ENCODE measurements around the gene HTR5A.
"Not testable (repeated sequence)": the region's sequence is repeated elsewhere in the genome, so short reads cannot be mapped to it uniquely, and the experiment has no call there.

HTR5A gene

DNA sequence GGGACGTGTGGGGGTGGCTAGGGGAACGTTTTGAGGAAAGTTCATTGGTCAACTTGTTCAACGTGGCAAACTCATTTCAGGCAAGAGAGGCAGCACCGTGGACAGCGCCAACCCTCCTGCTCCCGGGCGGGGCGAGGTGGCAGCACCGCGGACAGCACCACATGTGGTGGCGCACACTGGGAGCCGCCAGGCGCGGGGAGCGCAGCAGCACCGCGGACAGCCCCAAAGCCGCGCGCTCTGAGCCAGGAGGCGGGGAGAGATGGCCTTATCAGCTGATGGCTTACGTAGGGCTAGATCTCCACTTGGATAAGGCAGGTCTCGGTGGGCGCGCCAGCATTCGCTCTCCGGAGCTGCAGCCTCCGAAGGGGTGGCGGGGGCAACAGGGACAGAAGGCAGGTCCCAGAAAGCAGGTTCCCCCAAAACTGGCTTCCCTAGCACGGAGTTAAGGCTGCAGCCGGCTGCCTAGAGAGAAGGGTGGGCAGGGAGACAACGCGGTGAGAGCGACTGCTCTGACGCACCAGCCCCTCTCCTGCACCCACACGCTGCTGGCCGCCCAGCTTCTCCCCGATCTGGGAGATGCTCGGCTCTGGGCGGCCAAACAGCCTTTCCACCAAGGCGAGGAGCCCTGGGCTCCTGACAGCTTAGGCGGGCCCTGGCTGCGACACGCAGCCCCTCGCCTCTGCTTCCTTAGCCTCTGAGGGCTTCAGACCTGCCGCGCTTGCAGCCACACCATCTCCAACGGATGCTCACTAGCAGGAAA, at the start of gene HTR5A:
HTR5A (plus strand) TSS at position 333 of the 760 bp plus-strand sequence. CDS start 576 bp downstream, outside the sequence.
- peak; percentile 57 to 67 for DNase-seq (ENCODE audit: low read depth in 1 of 2, low spot score in 1 of 2)

- no peak for DNase-seq (ENCODE audit: low read depth in 1 of 2, low spot score in 1 of 2)
Observed at GRCh38 chr7:155020996-155021395, 49.1 kb upstream of the HTR5A start.

DNA sequence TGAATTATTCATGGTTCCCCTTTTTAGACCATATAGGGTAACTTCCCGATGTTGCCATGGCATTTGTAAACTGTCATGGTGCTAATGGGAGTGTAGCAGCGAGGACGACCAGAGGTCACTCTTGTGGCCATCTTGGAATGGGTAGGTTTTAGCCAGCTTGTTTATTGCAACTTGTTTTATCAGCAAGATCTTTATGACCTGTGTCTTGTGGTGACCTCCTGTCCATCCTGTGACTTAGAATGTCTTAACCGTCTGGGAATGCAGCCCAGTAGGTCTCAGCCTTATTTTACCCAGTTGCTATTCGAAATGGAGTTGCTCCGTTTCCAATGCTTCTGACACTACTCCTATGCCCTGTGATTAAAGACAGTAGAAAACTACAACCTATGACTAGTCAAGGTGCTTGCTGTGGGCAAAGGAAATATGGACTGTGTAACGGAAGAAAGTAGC, 48.4 kb upstream of the HTR5A start:
- no peak for DNase-seq (ENCODE audit: low read depth in 1 of 2, low spot score in 1 of 2)

DNA sequence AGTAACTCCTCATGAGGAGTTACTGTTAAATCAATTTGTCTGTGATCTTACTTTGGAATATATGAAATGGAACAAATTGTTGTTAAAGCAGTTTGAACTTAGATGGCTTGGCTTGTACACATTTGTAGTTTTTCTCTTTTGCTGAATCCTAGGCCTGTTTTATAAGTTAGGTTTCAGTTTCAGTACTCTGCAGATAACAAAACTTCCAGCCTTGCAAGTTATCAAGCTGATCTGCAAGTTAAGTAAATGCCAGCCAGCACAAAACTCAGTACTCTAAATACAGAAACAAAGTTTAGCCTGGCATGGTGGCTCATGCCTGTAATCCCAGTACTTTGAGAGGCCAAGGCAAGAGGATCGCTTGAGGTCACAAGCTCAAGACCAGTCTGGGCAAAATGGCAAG, 42.2 kb upstream of the HTR5A start:
- no peak for DNase-seq (ENCODE audit: low read depth in 1 of 2, low spot score in 1 of 2)

DNA sequence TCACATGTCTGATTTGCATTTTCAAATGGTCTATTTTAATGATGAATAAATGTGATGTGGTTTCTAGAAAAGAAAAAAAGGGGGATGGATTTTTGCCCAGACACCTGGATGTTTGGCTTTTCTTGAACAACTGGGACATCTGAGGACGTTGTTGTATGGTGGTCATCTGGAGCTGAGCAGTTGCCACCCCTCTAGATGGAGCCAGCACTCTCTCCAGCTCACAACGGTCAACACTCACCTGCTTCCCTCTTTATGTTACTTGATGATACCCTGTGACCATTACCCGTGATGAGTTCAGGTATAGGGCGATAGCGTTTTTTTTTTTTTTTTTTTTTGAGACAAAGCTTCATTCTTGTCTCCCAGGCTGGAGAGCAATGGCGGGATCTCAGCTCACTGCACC, 37.1 kb upstream of the HTR5A start:
- DNase-seq (ENCODE audit: low read depth in 1 of 2, low spot score in 1 of 2) = no peak

DNA sequence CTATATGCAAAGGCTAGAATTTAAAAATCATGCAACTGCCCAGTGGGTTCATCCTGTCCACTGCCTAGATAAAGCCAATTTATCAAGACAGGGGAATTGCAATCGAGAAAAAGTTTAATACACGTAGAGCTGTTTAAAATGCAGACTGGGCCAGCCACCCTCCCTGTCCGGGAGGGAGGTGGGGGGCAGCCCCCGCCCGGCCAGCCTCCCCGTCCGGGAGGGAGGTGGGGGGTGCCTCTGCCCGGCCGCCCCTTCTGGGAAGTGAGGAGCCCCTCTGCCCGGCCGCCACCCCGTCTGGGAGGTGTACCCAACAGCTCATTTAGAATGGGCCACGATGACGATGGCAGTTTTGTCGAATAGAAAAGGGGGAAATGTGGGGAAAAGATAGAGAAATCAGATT, 35.6 kb upstream of the HTR5A start:
- not testable (repeated sequence) for DNase-seq (ENCODE audit: low read depth in 1 of 2, low spot score in 1 of 2)

GRCh38 chr7:155038335-155038734, 31.8 kb upstream of the HTR5A start:
- no peak for DNase-seq (ENCODE audit: low read depth in 1 of 2, low spot score in 1 of 2)

DNA sequence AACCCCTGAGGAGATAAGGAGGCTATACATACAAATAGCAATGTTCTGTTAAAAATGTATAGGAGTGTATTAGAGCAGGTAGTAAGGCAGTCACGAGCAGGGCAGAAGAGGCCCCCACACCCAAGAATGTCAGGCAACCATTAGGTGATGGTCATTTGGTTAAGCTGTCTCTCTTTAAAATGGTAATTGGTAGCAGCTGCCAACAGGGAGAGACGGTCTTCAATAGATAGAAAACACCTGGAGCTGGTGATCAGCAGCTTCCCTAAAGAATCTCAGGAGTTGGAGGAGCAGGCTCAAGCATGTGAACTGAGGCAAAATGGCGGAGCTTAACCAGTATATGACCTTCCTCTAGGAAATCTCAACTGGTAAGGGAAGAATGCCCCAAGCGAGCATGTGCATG, 26.4 kb upstream of the HTR5A start:
- no peak for DNase-seq (ENCODE audit: low read depth in 1 of 2, low spot score in 1 of 2)

DNA sequence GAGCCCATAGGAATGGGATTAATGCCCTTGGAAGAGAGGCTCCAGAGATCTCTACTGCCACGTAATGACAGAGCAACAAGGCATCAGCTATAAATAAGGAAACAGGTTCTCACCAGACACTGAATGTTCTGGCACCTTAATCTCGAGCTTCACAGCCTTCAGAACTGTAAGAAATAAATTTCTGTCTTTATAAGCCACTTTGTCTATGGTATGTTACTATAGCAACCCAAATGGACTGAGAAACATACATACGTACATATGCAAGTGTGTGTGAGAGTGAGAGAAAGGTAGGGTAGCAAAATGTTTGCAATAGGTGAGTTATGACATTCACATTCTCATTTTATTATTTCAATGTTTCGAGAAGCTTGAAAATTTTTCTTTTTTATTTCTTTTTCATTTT, 22.1 kb upstream of the HTR5A start:
- DNase-seq (ENCODE audit: low read depth in 1 of 2, low spot score in 1 of 2) = no peak

GRCh38 chr7:155051355-155051754, 18.8 kb upstream of the HTR5A start:
- no peak for DNase-seq (ENCODE audit: low read depth in 1 of 2, low spot score in 1 of 2)

GRCh38 chr7:155053002-155053401, 17.1 kb upstream of the HTR5A start:
- no peak for DNase-seq (ENCODE audit: low read depth in 1 of 2, low spot score in 1 of 2)

DNA sequence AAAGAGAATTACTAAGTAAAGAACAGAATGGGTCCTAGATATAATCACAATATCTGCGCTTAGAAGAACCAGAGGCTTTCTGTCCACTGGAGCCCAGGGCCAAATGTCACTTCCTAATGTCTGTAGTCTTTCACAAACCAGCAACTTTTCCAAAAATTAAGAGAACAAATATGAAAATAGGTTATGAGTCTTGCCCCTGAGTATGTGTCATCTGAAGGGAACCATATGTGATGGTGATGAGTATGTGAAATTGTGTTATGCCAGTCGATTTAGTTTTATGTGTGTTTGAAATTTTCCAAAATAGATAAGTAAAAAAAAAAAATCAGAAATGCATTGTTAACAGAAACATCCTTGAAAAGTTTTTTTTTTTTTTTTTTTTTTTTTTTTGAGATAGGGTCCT, 15.4 kb upstream of the HTR5A start:
- no peak for DNase-seq (ENCODE audit: low read depth in 1 of 2, low spot score in 1 of 2)

DNA sequence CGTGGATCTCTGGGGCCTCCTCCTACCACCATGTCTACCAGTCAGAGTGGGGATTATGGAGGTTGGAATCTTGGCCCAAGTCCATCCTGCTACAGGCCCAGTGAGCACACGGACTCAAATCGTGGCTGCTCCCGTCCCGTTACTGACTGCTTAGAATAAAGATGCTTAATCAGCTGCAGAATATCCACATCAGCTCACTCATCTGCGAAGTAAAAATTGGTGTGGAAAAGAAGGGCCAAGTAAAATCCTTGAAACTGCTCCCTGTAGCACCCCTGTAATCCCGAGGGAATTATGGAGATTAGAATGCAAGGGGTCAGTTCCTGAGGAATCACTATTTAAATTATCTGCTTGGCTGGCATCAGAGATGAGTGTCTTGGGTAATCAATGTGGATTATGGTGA, 13.0 kb upstream of the HTR5A start:
- no peak for DNase-seq (ENCODE audit: low read depth in 1 of 2, low spot score in 1 of 2)

GRCh38 chr7:155058896-155059295, 11.2 kb upstream of the HTR5A start:
- DNase-seq (ENCODE audit: low read depth in 1 of 2, low spot score in 1 of 2) = no peak

DNA sequence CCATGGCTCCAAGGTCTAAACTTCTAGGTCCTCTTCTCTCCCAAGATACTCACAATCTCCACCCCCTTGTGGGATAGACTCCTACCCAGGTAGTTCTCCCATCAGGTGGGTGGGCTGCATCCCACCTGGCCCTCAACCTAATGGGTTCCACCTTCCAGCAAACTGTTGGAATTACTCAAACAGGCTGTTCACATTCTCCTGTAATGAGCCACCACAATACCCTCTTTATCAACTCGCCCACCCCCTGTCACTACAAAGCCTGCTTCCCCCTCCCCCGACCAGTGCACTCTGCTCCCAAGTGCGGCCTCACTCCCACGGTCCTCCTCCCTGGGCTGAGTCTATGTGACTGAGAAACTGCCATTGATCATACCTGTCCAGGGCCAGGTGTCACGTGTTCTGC, 10.4 kb upstream of the HTR5A start:
- DNase-seq (ENCODE audit: low read depth in 1 of 2, low spot score in 1 of 2) = no peak

- no peak for DNase-seq (ENCODE audit: low read depth in 1 of 2, low spot score in 1 of 2)
Observed at GRCh38 chr7:155062411-155062810, 7.7 kb upstream of the HTR5A start.

DNA sequence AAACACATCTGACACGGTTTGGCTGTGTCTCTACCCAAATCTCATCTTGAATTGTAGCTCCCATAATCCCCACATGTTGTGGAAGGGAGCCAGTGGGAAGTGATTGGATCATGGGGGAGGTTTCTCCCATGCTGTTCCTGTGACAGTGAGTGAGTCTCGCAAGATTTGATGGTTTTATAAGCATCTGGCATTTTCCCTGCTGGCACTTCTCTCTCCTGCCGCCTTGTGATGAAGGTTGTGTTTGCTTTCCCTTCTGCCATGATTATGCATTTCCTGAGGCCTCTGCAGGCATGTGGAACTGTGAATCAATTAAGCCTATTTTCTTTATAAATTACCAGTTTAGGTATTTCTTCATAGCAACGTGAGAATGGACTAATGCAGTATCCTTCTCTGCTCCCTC, 5.9 kb upstream of the HTR5A start:
- DNase-seq (ENCODE audit: low read depth in 1 of 2, low spot score in 1 of 2) = no peak

DNA sequence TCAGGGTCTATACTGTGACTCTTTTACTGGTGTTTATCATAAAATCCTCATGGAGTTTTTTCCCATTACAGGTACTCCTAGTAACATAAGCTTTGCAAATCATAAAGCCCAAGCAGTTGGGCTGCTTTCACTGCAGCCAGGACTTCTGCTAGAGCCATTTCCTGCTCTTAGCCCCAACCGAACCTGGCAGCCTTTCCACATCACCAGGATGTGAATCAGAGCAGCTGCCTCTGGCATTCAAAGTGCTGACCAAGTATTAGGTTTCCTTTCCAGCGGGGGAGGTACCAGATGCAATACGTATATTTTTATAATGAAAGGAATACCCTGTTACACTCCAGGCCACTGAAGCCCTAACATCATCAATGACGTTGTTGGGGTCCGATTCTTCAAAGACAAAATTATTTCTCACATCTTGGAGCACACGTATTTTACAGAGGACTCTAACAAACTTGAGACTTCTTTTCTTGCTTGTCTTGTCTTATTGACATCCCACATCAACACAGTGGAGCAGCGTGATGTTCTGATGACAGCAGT, 3.6 kb upstream of the HTR5A start:
- no peak for DNase-seq (ENCODE audit: low read depth in 1 of 2, low spot score in 1 of 2)

DNA sequence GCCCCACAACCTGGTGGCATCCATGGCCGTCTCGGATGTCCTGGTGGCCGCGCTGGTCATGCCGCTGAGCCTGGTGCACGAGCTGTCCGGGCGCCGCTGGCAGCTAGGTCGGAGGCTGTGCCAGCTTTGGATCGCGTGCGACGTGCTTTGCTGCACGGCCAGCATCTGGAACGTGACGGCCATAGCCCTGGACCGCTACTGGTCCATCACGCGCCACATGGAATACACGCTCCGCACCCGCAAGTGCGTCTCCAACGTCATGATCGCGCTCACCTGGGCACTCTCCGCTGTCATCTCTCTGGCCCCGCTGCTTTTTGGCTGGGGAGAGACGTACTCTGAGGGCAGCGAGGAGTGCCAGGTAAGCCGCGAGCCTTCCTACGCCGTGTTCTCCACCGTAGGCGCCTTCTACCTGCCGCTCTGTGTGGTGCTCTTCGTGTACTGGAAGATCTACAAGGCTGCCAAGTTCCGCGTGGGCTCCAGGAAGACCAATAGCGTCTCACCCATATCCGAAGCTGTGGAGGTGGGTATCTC, 1.1 kb downstream of the HTR5A start:
- no peak for DNase-seq (ENCODE audit: low read depth in 1 of 2, low spot score in 1 of 2)

DNA sequence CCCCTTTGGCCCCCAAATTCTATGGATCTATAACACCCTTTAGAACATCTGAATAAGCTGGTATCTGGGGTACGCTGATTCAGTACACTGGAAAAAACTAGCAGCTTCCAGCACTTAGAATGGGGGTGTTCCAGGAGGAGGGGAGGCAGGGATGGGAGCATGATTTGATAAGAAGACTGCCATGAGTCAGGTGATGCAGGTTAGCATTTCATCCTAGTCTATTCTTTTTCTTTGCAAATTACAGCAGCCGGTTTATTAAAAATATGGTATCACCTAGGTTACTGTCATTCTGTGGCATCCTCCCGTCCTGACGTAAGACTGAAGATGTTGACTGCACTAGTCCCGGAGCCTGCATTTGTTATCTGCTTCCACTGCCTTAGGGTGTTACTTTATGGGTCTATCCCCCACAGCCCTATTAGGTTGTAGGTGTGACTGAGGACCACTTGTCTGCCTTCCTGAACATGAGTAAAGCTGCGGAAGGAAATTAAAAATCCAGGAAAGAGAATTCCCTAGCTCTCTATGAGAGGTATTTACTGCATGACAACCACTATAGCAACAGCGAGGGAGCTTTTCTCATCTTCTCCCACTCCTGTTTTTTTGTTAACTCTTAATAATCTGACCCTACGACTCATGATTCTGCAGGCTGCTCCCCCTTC, 1.9 kb downstream of the HTR5A start:
- no peak for DNase-seq (ENCODE audit: low read depth in 1 of 2, low spot score in 1 of 2)

GRCh38 chr7:155073922-155074321, 3.8 kb downstream of the HTR5A start:
- no peak for DNase-seq (ENCODE audit: low read depth in 1 of 2, low spot score in 1 of 2)

DNA sequence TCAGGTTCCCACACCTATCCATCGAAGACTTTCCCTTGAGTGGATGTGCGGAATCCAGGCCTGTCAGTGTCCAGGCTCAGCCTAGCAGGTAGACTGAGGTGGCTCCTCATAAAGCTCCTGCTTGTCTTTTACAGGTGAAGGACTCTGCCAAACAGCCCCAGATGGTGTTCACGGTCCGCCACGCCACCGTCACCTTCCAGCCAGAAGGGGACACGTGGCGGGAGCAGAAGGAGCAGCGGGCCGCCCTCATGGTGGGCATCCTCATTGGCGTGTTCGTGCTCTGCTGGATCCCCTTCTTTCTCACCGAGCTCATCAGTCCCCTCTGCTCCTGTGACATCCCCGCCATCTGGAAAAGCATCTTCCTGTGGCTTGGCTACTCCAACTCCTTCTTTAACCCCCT, 13.9 kb downstream of the HTR5A start:
- no peak for DNase-seq (ENCODE audit: low read depth in 1 of 2, low spot score in 1 of 2)
